SK-N-MC (cell line): Measurements from ENCODE around the gene OR8D4.

Experiments
- DNase-seq: peaks from one replicate; pipeline ENCODE4 v3.0.0-alpha.2; 2011; ENCODE audit warnings: low read depth, low spot score
- H3K27ac ChIP-seq: fragments of 200-600 bp; sonication (generic); 2 replicates; pipeline ENCODE4 v1.5.1; 2016; ENCODE audit warnings: mixed run types
- H3K36me3 ChIP-seq: fragments of 200-600 bp; sonication (generic); 2 replicates; pipeline ENCODE4 v1.6.1; 2017; ENCODE audit warnings: antibody characterized with exemption, low read length, mixed read lengths; ENCODE audit not compliant: insufficient read depth
- H3K4me3 ChIP-seq: fragments of 200-600 bp; sonication (generic); 2 replicates; pipeline ENCODE4 v1.5.1; 2016
- H3K9ac ChIP-seq: fragments of 200-600 bp; sonication (generic); 2 replicates; pipeline ENCODE4 v1.8.0; 2017; ENCODE audit warnings: mixed run types, mixed read lengths; ENCODE audit not compliant: insufficient read length
- H3K9me3 ChIP-seq: fragments of 200-600 bp; sonication (generic); 2 replicates; pipeline ENCODE4 v1.6.1; 2017; ENCODE audit warnings: low read depth, mild to moderate bottlenecking, antibody characterized with exemption, low read length, moderate library complexity, mixed read lengths
- EZH2 ChIP-seq: fragments of 200-600 bp; sonication (generic); IDR thresholded peaks from one replicate; pipeline ENCODE4 v1.6.1; 2017; ENCODE audit warnings: antibody characterized with exemption
- FOXP2 ChIP-seq: optimal IDR thresholded peaks from 2 replicates; pipeline ENCODE3; 2011; ENCODE audit warnings: mild to moderate bottlenecking, moderate library complexity; ENCODE audit not compliant: insufficient read depth; ENCODE audit errors: extremely low read length, control extremely low read depth
- POLR2AphosphoS5 ChIP-seq: IDR thresholded peaks from 2 replicates; pipeline ENCODE4 v1.6.1; 2012; ENCODE audit warnings: mild to moderate bottlenecking, low read depth, low read length, borderline replicate concordance

The OR8D4 gene

GRCh38 chr11:123945132-123945531 is 43.2 kb downstream of the OR8D4 start:
- H3K9me3 ChIP-seq, result no peaks in the 10 kb centered on the region
- no peak for DNase-seq
- H3K4me3 ChIP-seq, result no peak overlapping the region

DNA sequence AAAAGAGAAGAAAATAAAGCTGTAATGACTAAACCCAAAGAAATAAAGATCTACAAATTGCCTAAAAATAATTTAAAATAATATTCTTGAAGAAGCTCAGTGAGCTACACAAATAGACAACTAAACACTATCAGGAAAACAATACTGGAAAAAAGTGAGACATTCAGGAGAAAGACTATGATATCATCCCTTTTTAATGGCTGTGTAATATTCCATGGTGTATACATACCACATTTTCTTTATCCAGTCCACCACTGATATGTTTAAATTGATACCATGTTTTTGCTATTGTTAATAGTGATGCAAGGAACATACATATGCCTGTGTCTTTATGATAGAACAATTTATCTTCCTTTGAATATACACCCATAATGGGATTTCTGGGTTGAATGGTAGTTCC is 54.8 kb downstream of the OR8D4 start:
- DNase-seq, result no peak
- Histone ChIP-seq H3K9me3 (no peaks in the 10 kb centered on the region), H3K9ac (no peak overlapping the region), H3K4me3 (no peak overlapping the region), H3K36me3 (no peaks in the 10 kb centered on the region), H3K27ac (no peak overlapping the region)
- TF ChIP-seq EZH2 (no peak), FOXP2 (no peak)

More at GRCh38 chr11:123945132-123945531, 43.2 kb downstream of the OR8D4 start:
- TF ChIP-seq FOXP2 (no peak), POLR2AphosphoS5 (no peak), EZH2 (no peak)
- H3K36me3 ChIP-seq, result no peaks in the 10 kb centered on the region
- no peak overlapping the region for H3K9ac ChIP-seq
- no peak overlapping the region for H3K27ac ChIP-seq
